SW480 (cell line): ENCODE results near the gene PIN4.
A peak's percentile ranks its signal among the peaks of the same experiment; 100 is the strongest.
"Not testable (repeated sequence)": the region's sequence is repeated elsewhere in the genome, so short reads cannot be mapped to it uniquely, and the experiment has no call there.

Experiments
- DNase-seq: peaks from one replicate; pipeline ENCODE4 v3.0.0-alpha.2; 2016; ENCODE audit warnings: low spot score

PIN4 gene

GRCh38 chrX:72181178-72182125, at the start of gene PIN4:
PIN4 (plus strand) TSS chrX:72181757; CDS start chrX:72181786, 29 bp downstream.
- DNase-seq = peak; percentile 98

DNA sequence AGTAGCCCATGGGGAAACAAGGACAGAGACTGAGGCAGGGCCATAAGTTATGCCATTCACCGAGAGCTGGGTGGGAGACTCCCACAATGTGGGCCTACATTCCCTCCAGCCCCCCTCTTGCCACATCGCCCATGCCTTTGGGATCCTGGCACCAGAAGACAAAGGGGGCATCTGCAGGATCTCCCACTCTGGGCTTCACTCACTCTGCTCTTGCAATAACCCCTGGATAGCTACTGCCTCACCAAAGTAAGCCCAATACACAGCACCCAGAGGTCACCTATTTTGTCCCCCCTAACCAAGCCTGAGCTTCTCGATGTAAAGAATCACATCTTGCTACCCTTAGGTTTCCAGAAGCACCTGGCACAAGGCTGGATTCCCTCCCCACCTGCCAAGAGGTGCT, 49.1 kb upstream of the PIN4 start:
- no peak for DNase-seq

DNA sequence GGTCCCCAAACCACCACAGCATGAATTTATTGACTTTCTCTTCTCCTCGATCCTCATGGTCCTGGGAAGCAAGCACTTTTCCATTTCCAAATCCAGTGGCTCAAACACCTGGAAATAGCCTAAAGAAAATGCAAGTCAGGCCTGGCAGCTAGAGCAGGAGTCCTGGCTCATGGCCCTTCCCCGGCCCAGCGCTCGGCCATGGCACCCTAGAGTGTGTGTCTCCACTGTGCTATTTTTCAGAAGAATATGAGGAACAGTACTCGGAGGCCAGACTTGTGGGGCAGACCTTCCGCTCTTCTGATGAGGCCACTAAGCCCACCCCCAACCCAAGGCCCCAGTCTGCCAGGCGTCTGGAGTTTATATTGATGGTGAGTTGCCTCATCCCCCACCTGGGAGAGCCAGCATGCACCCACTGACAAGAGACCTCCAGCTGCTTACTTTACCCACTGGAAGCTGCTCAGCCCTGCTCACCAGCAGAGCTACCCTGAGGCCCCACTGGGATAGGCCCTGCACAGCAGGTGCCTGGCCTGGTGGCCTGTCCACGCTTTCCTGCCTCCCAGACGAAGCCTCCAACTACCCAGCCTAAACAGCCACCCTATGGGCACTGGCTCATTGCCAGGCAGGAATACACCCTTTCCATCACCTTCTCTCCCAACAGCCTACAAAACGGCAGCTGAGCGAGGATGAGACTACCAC, 47.6 kb upstream of the PIN4 start:
- DNase-seq = no peak

- no peak for DNase-seq
These were observed 43.6 kb upstream of the PIN4 start for GRCh38 chrX:72137846-72138495.

DNA sequence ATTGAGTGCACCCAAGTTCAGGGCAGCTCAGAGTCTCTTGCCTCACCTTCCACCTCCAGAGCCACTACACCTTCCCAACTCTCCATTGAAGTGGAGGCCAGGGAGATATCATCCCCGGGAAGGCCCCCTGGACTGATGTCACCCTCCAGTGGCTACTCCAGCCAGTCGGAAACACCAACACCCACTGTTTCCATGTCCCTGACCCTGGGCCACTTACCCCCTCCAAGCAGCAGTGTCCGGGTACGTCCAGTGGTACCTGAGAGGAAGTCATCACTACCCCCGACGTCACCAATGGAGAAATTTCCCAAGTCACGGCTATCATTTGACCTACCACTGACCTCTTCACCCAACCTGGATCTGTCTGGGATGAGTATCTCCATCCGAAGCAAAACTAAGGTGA, 42.0 kb upstream of the PIN4 start:
- no peak for DNase-seq

DNA sequence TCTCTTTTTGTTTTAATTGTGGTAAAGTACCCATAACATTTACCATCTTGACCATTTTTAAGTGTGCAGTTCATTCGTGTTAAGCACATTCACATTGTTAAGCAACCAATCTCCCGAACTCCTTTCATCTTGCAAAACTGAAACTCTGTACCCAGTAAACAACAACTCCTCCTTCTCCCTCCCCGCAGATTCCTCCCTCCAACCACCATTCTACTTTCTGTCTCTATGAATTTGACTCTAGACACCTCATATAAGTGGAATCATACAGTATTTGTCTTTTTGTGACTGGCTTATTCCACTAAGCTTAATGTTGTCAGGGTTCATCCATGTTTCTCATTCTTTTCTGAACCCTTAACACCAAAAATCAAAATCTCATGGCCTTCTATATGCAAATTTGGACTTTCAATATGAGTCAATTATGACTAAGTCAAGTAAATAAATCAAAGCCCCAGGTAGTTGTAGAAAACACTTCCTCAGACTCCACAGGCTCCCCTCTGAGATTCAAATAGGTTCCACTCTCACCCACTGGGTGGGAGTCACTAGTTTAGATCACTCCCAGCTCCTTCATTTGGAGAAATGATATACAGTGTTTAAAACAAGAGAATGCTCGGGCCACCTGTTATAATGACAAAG, 40.1 kb upstream of the PIN4 start:
- DNase-seq = no peak

DNA sequence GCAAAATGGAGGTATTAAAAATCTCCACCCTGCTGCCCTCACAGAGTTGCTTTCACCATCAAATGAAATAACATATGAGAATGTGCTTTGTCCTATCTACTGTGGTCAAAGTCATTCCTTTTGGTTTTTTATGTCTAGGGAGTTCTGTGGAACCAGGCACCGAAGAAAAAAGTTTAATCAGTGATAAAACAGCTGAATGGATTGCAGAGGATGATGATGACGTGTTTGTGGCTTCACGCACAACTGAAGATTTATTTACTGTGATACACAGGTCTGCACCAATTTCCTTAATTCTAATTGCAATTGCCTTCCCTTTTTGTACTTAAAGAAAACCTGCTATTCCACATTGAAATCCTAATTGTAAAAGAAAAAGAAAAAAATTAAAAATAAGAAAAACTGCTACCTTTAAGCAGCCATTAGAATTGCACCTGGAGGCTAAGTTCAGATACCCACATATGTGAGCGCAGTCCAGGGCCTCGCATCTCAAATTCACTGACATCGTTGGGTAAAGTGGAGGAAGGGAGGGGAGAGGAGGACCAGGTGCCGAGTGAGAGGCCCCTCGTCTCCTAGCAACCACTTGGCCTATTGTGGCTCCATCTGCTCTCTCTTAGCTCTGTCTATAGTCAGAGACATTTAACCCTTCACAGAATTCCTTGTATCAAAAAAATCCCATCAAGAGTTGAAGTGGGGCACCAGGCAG, 39.3 kb upstream of the PIN4 start:
- no peak for DNase-seq

GRCh38 chrX:72142794-72143608, 38.6 kb upstream of the PIN4 start:
- no peak for DNase-seq

- no peak for DNase-seq
These were observed 38.0 kb upstream of the PIN4 start for GRCh38 chrX:72143609-72143907.

DNA sequence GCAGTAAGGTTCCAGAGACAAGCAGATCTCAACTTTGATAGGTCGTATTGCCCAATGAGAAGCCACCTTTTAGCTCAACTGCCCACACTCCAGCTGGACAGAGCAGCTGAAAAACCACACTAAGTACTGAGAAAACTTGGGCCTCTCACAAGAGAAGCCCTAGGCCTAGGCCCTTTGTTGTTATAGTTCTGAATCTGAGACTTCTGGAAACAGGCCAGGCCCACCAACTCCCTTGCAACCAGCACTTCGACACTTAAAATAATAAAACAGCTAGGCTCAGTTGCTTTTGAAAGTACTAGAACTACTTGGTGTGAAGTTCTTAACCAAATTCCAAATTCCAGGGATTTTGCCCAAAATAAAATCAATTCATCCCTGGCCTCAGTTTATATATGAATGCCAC, 36.4 kb upstream of the PIN4 start:
- DNase-seq = no peak

GRCh38 chrX:72146527-72146926, 35.0 kb upstream of the PIN4 start:
- DNase-seq = peak; percentile 31

DNA sequence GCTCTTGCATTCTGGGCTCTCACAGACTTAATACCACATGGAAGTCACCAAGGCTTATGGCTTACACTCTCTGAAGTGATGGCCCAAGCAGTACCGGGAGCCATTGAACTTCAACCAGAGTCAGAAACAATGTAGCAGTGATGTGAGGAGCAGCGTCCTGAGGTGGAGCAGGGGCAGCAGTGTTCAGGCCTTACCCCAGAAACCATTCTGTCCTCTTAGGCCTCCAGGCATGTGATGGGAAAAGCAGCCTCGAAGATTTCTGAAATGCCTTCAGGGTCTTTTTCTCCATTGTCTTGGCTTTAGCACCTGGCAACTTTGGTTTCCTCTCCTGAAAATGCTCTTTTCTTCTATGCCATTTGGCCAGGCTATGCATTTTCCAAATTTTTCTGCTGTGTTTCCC, 22.8 kb upstream of the PIN4 start:
- no peak for DNase-seq

GRCh38 chrX:72159769-72160168, 21.8 kb upstream of the PIN4 start:
- no peak for DNase-seq

- DNase-seq = no peak
These were observed 16.0 kb upstream of the PIN4 start for GRCh38 chrX:72165551-72165950.

- no peak for DNase-seq
These were observed 12.4 kb upstream of the PIN4 start for GRCh38 chrX:72169008-72169728.

- DNase-seq = not testable (repeated sequence)
These were observed 5.3 kb upstream of the PIN4 start for GRCh38 chrX:72176289-72176688.

DNA sequence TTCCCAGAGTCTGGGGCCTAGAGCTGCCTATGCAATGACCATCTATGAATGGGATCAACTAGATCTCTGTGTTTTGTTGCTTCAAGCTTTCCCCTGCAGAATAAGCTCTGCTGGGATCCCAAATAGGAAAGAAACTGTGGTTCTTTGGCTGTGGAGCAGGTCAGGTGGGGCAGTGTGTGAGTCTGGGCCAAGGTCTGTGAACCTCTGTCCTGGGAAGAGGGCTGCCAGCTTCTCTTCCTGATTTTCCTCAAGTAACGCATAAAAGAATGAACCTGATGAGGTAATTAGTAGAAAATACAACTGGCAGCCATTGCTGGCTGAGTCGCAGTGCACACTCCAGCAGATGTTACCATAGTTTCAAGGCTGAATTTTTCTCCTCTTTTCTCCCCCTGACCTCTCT, 4.6 kb upstream of the PIN4 start:
- DNase-seq = no peak

GRCh38 chrX:72180539-72180938, 1.0 kb upstream of the PIN4 start:
- DNase-seq = no peak

- no peak for DNase-seq
These were observed 1.4 kb downstream of the PIN4 start for GRCh38 chrX:72182924-72183323.

GRCh38 chrX:72201836-72202536, 20.4 kb downstream of the PIN4 start:
- DNase-seq = peak; percentile 30
